ENCODE data around the gene AFAP1L2. TPM values are rescaled to one million over a fixed set of nuclear protein-coding genes. Genes with fewer than 3 reads are reported as not detected.

Gene AFAP1L2
- total and polyA plus RNA-seq, 8 donors = 2.6 to 25.0 (median 10.0) TPM

GRCh38 chr10:114406455-114406854, 2.2 kb upstream of the AFAP1L2 start:
- no peak for DNase-seq
- Histone ChIP-seq H3K27ac (no peak overlapping the region), H3K36me3 (no peaks in the 10 kb centered on the region), H3K4me1 (peaks cover 10 to 35% (median 23%) of the 10 kb centered on the region in 4 donors), H3K9me3 (no peaks in the 10 kb centered on the region), H3K27me3 (peaks cover 0 to 32% (median 20%) of the 10 kb centered on the region in 3 donors), H3K4me3 (no peak overlapping the region)
- TF ChIP-seq CTCF (IDR thresholded peaks at IDR 0.05) (no peak), POLR2AphosphoS5 (IDR thresholded peaks at IDR 0.05) (no peak), EP300 (IDR thresholded peaks at IDR 0.05) (no peak), POLR2A (IDR thresholded peaks at IDR 0.05) (no peak)
- WGBS, 5 donors = 79 to 100% (median 92%) methylated on average over 1 of the region's 1 CpG
- intact Hi-C loops (cut with DNase I; ENCODE audit: low total_unique reads) = no loop called here

- H3K4me1 ChIP-seq = peaks cover 16 to 50% (median 23%) of the 10 kb centered on the region in 4 donors
- intact Hi-C loops (cut with DNase I; ENCODE audit: low total_unique reads) = no loop called here
Observed at GRCh38 chr10:114405011-114405350, 679 bp upstream of the AFAP1L2 start.

GRCh38 chr10:114403541-114404161, 651 bp downstream of the AFAP1L2 start:
- DNase-seq = peak in 1 of 2 donors; percentile 76
- TF ChIP-seq EP300 (IDR thresholded peaks at IDR 0.05) (no peak), POLR2AphosphoS5 (IDR thresholded peaks at IDR 0.05) (no peak), POLR2A (IDR thresholded peaks at IDR 0.05) (no peak), CTCF (IDR thresholded peaks at IDR 0.05) (no peak)
- intact Hi-C loops (cut with DNase I; ENCODE audit: low total_unique reads) = no loop called here
- no peaks in the 10 kb centered on the region for H3K36me3 ChIP-seq
- H3K27me3 ChIP-seq = peaks cover 0 to 32% (median 20%) of the 10 kb centered on the region in 3 donors
- peak overlapping the region; percentile 55 to 66 (median 61) for H3K4me3 ChIP-seq
- peak overlapping the region; percentile 9 to 78 (median 71) for H3K27ac ChIP-seq
- H3K9me3 ChIP-seq = no peaks in the 10 kb centered on the region
- WGBS, 5 donors = 1 to 2% (median 1%) methylated on average over 25 to 44 of the region's 44 CpGs
- H3K4me1 ChIP-seq = peaks cover 18 to 58% (median 29%) of the 10 kb centered on the region in 4 donors

More at GRCh38 chr10:114405011-114405350, 679 bp upstream of the AFAP1L2 start:
- Histone ChIP-seq H3K36me3 (no peaks in the 10 kb centered on the region), H3K27me3 (peaks cover 0 to 32% (median 20%) of the 10 kb centered on the region in 3 donors), H3K27ac (peak overlapping the region in 4 of 5 donors; percentile 45 to 78 (median 73)), H3K4me3 (peak overlapping the region; percentile 55 to 66 (median 61)), H3K9me3 (no peaks in the 10 kb centered on the region)
- peak; percentile 37 to 60 for DNase-seq
- TF ChIP-seq EP300 (IDR thresholded peaks at IDR 0.05) (no peak), CTCF (IDR thresholded peaks at IDR 0.05) (no peak), POLR2AphosphoS5 (IDR thresholded peaks at IDR 0.05) (no peak), POLR2A (IDR thresholded peaks at IDR 0.05) (no peak)
- WGBS, 5 donors = 20 to 53% (median 26%) methylated on average over 15 to 16 of the region's 16 CpGs

GRCh38 chr10:114402871-114403540, 1.3 kb downstream of the AFAP1L2 start:
- DNase-seq = peak in 1 of 2 donors; percentile 56
- no peak for TF ChIP-seq POLR2AphosphoS5 (IDR thresholded peaks at IDR 0.05)
- TF ChIP-seq EP300 (IDR thresholded peaks at IDR 0.05) = no peak
- no peak for TF ChIP-seq CTCF (IDR thresholded peaks at IDR 0.05)
- no peak for TF ChIP-seq POLR2A (IDR thresholded peaks at IDR 0.05)
- peak overlapping the region; percentile 7 to 78 (median 71) for H3K27ac ChIP-seq
- no peaks in the 10 kb centered on the region for H3K36me3 ChIP-seq
- H3K4me3 ChIP-seq = peak overlapping the region; percentile 55 to 66 (median 61)
- intact Hi-C loops (cut with DNase I; ENCODE audit: low total_unique reads) = no loop called here
- peaks cover 0 to 32% (median 20%) of the 10 kb centered on the region in 3 donors for H3K27me3 ChIP-seq
- H3K9me3 ChIP-seq = no peaks in the 10 kb centered on the region
- 27 to 39% (median 34%) methylated on average over 17 of the region's 17 CpGs for WGBS, 5 donors
- peaks cover 18 to 63% (median 32%) of the 10 kb centered on the region in 4 donors for H3K4me1 ChIP-seq

Data from stomach (tissue), 9 donors.